Measurements from ENCODE around the gene AMPH. TPM values are rescaled to one million over a fixed set of nuclear protein-coding genes. Genes with fewer than 3 reads are reported as not detected.

AMPH gene
- total RNA-seq: 9.4 TPM

DNA sequence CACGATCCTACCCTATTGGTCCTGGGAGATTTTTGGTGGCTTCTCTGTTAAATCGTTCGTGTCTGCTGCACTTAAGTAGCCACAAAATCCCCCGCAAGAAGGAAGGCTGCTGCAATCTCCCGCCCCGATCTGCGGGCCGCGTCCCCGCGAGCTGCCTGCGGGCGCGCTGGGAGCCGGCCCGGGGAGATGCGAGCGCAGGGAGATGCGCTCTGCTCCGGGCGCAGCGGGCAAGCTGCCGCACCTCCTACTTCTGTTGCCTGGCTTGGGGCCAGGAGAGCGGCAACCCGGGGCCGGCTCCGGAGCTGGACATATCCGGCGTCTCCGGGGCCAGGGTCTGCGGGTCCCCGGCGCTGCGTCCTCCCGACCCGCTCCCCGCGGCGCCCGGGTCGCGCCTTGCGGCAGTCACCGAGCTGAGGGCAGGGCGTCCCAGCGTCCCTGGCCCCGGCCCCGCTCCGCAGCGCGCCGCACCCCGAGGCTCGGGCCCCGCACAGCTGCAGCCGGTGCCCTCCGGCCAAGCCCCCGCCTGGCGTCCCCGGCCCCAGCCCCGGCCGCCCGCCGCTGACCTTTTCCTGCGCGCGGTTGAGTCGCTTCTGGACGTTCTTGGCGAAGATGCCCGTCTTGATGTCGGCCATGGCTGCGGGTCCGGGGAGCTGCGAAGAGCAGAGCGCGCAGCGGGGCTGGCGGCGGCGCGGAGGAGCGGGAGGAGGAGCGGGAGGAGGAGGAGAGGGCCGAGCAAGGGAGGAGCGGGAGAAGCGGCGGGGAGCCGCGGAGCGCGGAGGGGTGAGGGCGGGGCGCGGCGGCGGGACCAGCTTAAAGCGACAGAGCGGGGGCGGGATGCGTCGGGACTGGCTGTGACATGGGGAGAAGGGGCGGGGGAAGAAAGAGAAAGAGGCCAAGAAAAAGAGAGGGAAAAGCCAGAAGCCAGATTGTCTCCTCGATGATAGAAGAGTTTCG lies at the start of gene AMPH:
TSS of gene AMPH (minus strand) at position 654 of the 954 bp plus-strand sequence. CDS start at position 632, 22 bp downstream.
- H3K9ac ChIP-seq (ENCODE audit: low read depth in 1 of 3, low read length in 3 of 3): no peak within 1 kb of the TSS
- H3K27me3 ChIP-seq (ENCODE audit: control insufficient read depth in 3 of 3, insufficient read depth in 3 of 3, low read length in 3 of 3): peaks cover 8 to 29% (median 15%) of the 10 kb centered on the region in 3 donors
- peak within 1 kb of the TSS in 2 of 3 donors; percentile 24 to 45 for H3K4me3 ChIP-seq (ENCODE audit: low read length in 3 of 3)
- H3K36me3 ChIP-seq (ENCODE audit: control insufficient read depth in 3 of 3, insufficient read depth in 3 of 3, low read length in 3 of 3): no peaks in the 10 kb centered on the region
- no peaks in the 10 kb centered on the region for H3K4me1 ChIP-seq (ENCODE audit: control insufficient read depth in 3 of 3, insufficient read depth in 3 of 3, low read length in 3 of 3)
- H3K9me3 ChIP-seq (ENCODE audit: control insufficient read depth in 3 of 3, low read length in 3 of 3): no peaks in the 10 kb centered on the region
- no peak within 1 kb of the TSS for H3K27ac ChIP-seq (ENCODE audit: low read depth, low read length)

DNA sequence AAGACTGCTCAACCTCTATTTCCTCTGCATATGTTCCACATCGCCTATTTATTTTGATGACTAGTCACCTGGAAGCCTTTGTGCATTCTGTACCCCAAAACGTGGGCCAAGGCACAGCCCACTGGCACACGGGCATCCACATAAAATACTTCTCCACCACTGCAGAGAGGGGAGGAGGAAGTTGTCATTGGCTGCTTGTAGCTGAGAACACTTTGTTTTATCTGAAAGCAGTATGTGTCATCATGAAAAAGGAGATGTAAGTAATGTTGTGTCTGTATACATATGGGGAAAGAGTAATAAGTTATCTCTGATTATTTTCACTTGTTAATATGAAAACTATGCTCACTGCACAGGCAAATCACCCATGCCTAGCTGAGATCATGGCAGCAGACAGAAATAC lies 48.2 kb upstream of the AMPH start:
- Histone ChIP-seq H3K4me1 (ENCODE audit: control insufficient read depth in 3 of 3, insufficient read depth in 3 of 3, low read length in 3 of 3) (peaks cover 0 to 4% (median 0%) of the 10 kb centered on the region in 3 donors), H3K36me3 (ENCODE audit: control insufficient read depth in 3 of 3, insufficient read depth in 3 of 3, low read length in 3 of 3) (no peaks in the 10 kb centered on the region), H3K9ac (ENCODE audit: low read depth in 1 of 3, low read length in 3 of 3) (no peak overlapping the region), H3K27ac (ENCODE audit: low read depth, low read length) (no peak overlapping the region), H3K4me3 (ENCODE audit: low read length in 3 of 3) (no peak overlapping the region), H3K27me3 (ENCODE audit: control insufficient read depth in 3 of 3, insufficient read depth in 3 of 3, low read length in 3 of 3) (no peaks in the 10 kb centered on the region), H3K9me3 (ENCODE audit: control insufficient read depth in 3 of 3, low read length in 3 of 3) (peaks cover 0 to 2% (median 0%) of the 10 kb centered on the region in 3 donors)

DNA sequence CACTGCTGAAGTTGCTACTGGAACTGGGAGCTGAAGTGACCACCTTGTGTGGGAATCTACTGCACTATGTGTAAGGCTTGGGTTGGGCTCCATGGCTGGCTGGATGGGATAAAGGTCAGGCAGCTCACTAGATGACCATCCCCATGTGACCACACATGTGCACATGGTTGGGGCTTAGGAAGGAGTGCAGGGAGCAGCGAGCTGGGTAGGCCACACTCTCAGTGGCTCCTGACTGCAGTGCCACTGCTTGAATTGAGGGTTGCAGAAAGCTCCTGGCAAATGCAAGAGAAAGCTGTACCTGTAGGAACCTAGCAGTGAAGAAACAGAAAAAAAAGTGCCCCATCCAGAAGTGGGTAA lies 47.5 kb upstream of the AMPH start:
- peaks cover 0 to 4% (median 0%) of the 10 kb centered on the region in 3 donors for H3K4me1 ChIP-seq (ENCODE audit: control insufficient read depth in 3 of 3, insufficient read depth in 3 of 3, low read length in 3 of 3)
- no peak overlapping the region for H3K9ac ChIP-seq (ENCODE audit: low read depth in 1 of 3, low read length in 3 of 3)
- H3K9me3 ChIP-seq (ENCODE audit: control insufficient read depth in 3 of 3, low read length in 3 of 3): peaks cover 0 to 2% (median 0%) of the 10 kb centered on the region in 3 donors
- H3K27me3 ChIP-seq (ENCODE audit: control insufficient read depth in 3 of 3, insufficient read depth in 3 of 3, low read length in 3 of 3): no peaks in the 10 kb centered on the region
- no peaks in the 10 kb centered on the region for H3K36me3 ChIP-seq (ENCODE audit: control insufficient read depth in 3 of 3, insufficient read depth in 3 of 3, low read length in 3 of 3)
- no peak overlapping the region for H3K27ac ChIP-seq (ENCODE audit: low read depth, low read length)
- no peak overlapping the region for H3K4me3 ChIP-seq (ENCODE audit: low read length in 3 of 3)

DNA sequence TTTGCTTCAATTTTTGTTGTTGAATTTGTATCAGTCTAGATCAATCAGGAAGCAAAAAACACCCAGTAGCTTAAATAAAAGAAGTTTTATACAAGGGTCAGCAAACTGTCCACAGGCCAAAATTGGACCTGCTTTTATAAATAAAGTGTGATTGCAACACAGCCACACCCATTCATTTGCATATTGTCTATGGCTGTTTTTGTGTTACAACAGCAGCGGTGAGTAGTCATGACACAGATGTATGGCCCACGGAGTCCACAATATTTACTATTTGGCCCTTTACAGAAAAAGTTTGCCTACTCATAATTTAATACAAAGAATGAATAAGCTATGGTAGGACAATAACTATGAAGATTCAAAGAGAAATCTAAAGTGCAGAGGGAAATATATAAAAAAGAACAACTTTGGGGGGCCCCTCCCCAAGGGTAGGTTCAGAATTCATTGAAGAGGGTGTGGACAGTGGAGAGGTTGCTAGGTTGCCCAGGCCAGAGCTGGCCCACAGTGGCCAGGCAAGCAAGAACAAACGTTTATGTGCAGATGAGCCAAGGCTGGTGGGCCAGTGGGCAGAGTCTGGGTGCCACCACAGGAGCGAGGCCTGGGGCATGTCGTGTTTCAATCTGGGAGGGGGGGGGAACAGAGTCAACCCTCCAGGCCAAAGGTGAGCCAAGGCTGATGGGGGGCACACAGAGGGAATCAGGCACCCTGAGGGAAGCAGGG lies 47.0 kb upstream of the AMPH start:
- Histone ChIP-seq H3K4me3 (ENCODE audit: low read length in 3 of 3) (no peak overlapping the region), H3K27ac (ENCODE audit: low read depth, low read length) (no peak overlapping the region), H3K36me3 (ENCODE audit: control insufficient read depth in 3 of 3, insufficient read depth in 3 of 3, low read length in 3 of 3) (no peaks in the 10 kb centered on the region), H3K4me1 (ENCODE audit: control insufficient read depth in 3 of 3, insufficient read depth in 3 of 3, low read length in 3 of 3) (peaks cover 0 to 4% (median 0%) of the 10 kb centered on the region in 3 donors), H3K27me3 (ENCODE audit: control insufficient read depth in 3 of 3, insufficient read depth in 3 of 3, low read length in 3 of 3) (no peaks in the 10 kb centered on the region), H3K9me3 (ENCODE audit: control insufficient read depth in 3 of 3, low read length in 3 of 3) (peaks cover 0 to 2% (median 0%) of the 10 kb centered on the region in 3 donors), H3K9ac (ENCODE audit: low read depth in 1 of 3, low read length in 3 of 3) (no peak overlapping the region)

DNA sequence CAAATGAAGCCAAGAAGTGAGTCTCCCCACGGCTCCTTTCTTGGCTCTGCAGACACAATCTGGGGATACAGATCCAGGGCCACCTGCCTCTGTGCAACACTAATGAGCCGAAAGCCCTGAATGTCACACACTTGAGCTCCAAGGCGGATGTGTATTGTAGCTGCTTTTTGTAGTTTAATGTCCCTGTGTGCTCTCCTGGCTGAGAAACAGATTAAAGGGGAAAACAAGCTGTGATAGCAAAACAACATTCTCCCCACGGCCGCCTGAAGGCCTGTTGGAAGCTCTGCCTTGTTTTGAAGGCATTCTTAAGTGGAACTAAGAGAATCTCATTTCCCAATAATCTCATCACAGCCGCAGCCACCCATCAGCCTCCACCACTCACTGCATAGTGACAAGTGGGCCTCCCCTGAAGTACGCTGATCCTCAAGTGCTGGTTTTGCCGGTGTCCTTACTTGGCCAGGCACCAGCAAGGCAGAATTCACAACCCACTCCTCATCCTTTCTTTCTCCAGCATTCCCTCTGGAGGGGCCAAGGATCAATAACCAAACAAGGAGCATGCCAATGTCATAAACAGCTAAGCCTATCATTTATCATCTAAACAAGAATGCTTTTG lies 44.4 kb upstream of the AMPH start:
- Histone ChIP-seq H3K9ac (ENCODE audit: low read depth in 1 of 3, low read length in 3 of 3) (no peak overlapping the region), H3K4me1 (ENCODE audit: control insufficient read depth in 3 of 3, insufficient read depth in 3 of 3, low read length in 3 of 3) (peaks cover 0 to 4% (median 0%) of the 10 kb centered on the region in 3 donors), H3K27me3 (ENCODE audit: control insufficient read depth in 3 of 3, insufficient read depth in 3 of 3, low read length in 3 of 3) (no peaks in the 10 kb centered on the region), H3K4me3 (ENCODE audit: low read length in 3 of 3) (no peak overlapping the region), H3K9me3 (ENCODE audit: control insufficient read depth in 3 of 3, low read length in 3 of 3) (peaks cover 0 to 2% (median 0%) of the 10 kb centered on the region in 3 donors), H3K36me3 (ENCODE audit: control insufficient read depth in 3 of 3, insufficient read depth in 3 of 3, low read length in 3 of 3) (no peaks in the 10 kb centered on the region), H3K27ac (ENCODE audit: low read depth, low read length) (no peak overlapping the region)

DNA sequence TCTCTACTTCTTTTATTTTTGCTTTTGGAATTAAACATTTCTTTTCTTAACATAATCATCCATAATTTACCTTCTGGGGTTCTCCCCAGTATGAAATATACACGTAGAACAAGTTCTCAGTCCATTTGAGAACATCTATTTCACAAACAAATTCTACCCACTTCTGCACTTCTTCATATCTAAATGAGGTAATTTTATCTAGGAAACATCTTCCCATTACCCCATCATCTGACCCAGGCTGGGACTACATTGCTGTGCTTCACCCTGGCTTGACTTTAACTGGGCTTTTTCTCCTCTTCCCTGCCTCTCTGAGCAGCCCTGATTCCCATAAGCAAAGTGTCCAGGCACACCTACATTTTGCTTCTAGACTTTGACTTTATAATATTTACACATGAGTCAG lies 43.3 kb upstream of the AMPH start:
- no peak overlapping the region for H3K9ac ChIP-seq (ENCODE audit: low read depth in 1 of 3, low read length in 3 of 3)
- no peaks in the 10 kb centered on the region for H3K36me3 ChIP-seq (ENCODE audit: control insufficient read depth in 3 of 3, insufficient read depth in 3 of 3, low read length in 3 of 3)
- H3K27me3 ChIP-seq (ENCODE audit: control insufficient read depth in 3 of 3, insufficient read depth in 3 of 3, low read length in 3 of 3): no peaks in the 10 kb centered on the region
- peaks cover 0 to 2% (median 0%) of the 10 kb centered on the region in 3 donors for H3K9me3 ChIP-seq (ENCODE audit: control insufficient read depth in 3 of 3, low read length in 3 of 3)
- no peak overlapping the region for H3K27ac ChIP-seq (ENCODE audit: low read depth, low read length)
- H3K4me3 ChIP-seq (ENCODE audit: low read length in 3 of 3): no peak overlapping the region
- H3K4me1 ChIP-seq (ENCODE audit: control insufficient read depth in 3 of 3, insufficient read depth in 3 of 3, low read length in 3 of 3): peaks cover 0 to 4% (median 0%) of the 10 kb centered on the region in 3 donors

DNA sequence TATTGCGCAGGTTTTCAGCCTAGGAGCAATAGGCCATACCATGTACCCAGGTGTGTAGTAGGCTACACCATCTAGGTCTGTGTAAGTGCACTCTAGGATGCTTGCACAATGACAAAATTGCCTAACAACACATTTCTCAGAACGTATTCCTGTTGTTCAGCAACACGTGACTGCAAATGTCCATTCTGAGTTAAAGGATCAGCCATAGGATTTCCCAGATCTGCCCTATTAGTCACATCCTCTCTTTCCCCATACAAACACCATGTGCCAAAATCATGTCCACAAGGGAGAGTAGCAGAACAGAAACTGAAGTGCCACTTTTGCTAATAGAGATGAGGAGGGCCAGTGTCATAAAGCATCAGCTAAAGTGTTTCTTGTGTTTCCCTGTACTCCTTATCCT lies 42.6 kb upstream of the AMPH start:
- H3K27ac ChIP-seq (ENCODE audit: low read depth, low read length): no peak overlapping the region
- no peak overlapping the region for H3K9ac ChIP-seq (ENCODE audit: low read depth in 1 of 3, low read length in 3 of 3)
- no peak overlapping the region for H3K4me3 ChIP-seq (ENCODE audit: low read length in 3 of 3)
- peaks cover 0 to 4% (median 0%) of the 10 kb centered on the region in 3 donors for H3K4me1 ChIP-seq (ENCODE audit: control insufficient read depth in 3 of 3, insufficient read depth in 3 of 3, low read length in 3 of 3)
- no peaks in the 10 kb centered on the region for H3K27me3 ChIP-seq (ENCODE audit: control insufficient read depth in 3 of 3, insufficient read depth in 3 of 3, low read length in 3 of 3)
- no peaks in the 10 kb centered on the region for H3K36me3 ChIP-seq (ENCODE audit: control insufficient read depth in 3 of 3, insufficient read depth in 3 of 3, low read length in 3 of 3)
- peaks cover 0 to 2% (median 0%) of the 10 kb centered on the region in 3 donors for H3K9me3 ChIP-seq (ENCODE audit: control insufficient read depth in 3 of 3, low read length in 3 of 3)

DNA sequence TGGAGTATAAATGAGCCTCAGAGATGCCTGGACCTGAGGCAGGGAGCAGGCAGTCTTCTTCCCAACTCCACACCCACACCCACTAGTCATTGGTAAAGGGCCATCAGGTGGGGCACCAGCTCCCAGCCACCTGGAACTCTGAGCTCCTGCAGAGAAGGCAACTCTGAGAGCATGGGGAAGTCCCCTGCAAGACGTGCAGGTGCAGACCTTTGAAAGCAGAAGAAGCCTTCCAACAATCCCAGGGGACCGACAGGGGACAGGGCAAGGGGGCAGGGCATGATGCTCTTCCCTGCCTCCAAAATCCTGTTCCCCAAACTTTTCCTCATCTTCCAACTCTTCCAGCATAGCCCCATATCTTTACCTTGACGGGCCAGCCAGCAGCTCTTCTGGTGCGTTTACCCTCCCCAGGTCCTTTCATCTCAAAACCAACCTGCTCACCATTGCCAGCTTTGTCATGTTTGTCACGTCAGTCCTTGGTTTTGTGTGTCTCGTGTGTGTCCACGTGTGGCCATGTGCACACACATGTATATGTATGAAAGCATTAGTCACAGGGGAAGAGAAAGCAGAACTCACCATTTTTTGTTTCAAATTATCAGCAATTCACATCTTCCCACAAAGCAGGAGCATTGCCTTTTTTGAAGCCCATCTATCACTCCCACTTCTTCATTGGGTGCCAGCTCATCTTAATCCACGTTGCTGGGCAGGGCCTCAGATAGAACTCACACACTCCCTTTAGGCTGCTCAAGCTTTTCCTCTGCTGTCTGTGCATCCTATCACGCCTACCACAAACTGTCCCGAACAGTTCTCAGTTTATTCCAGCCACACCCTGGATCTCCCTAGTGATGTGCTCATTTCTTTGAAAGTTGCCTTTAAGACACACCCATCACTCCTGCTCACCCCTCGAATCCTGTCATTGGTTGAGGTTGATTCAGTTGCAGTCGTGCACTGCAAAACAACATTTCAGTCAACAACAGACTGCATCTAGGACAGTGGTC lies 41.0 kb upstream of the AMPH start:
- no peak overlapping the region for H3K27ac ChIP-seq (ENCODE audit: low read depth, low read length)
- no peaks in the 10 kb centered on the region for H3K27me3 ChIP-seq (ENCODE audit: control insufficient read depth in 3 of 3, insufficient read depth in 3 of 3, low read length in 3 of 3)

DNA sequence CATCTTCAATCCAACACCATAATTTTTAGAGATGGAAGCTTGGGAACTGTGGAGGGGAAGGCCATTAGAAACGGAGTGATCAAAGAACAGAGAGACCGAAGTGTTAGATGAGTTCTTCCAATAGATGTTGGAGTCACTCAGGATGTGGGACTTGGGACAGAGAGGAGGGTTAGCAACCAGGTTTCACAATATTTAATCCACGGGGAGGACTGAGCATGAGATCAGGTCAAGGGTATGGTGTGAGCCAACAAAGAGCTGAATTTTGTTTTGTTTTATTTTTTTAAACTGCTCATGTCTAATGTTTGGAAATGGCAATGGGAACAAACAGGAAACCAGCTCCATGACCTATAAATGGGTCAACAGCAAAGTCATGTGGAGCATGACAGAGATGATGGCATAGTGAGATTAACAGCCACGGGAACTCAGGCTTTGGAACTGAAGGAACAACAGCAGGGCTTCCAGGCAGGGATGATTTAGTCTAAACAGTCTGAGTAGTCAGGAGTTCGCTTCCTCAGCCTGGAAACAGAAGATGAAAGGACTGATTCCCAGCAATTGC lies 38.9 kb upstream of the AMPH start:
- peak overlapping the region; percentile 36 for H3K27ac ChIP-seq (ENCODE audit: low read depth, low read length)

More for the DNA sequence above, 41.0 kb upstream of the AMPH start:
- H3K9ac ChIP-seq (ENCODE audit: low read depth in 1 of 3, low read length in 3 of 3): no peak overlapping the region
- peaks cover 0 to 4% (median 0%) of the 10 kb centered on the region in 3 donors for H3K4me1 ChIP-seq (ENCODE audit: control insufficient read depth in 3 of 3, insufficient read depth in 3 of 3, low read length in 3 of 3)
- H3K4me3 ChIP-seq (ENCODE audit: low read length in 3 of 3): no peak overlapping the region
- H3K9me3 ChIP-seq (ENCODE audit: control insufficient read depth in 3 of 3, low read length in 3 of 3): no peaks in the 10 kb centered on the region
- no peaks in the 10 kb centered on the region for H3K36me3 ChIP-seq (ENCODE audit: control insufficient read depth in 3 of 3, insufficient read depth in 3 of 3, low read length in 3 of 3)

More for the DNA sequence above, 38.9 kb upstream of the AMPH start:
- no peaks in the 10 kb centered on the region for H3K27me3 ChIP-seq (ENCODE audit: control insufficient read depth in 3 of 3, insufficient read depth in 3 of 3, low read length in 3 of 3)
- H3K4me3 ChIP-seq (ENCODE audit: low read length in 3 of 3): no peak overlapping the region
- no peaks in the 10 kb centered on the region for H3K36me3 ChIP-seq (ENCODE audit: control insufficient read depth in 3 of 3, insufficient read depth in 3 of 3, low read length in 3 of 3)
- H3K4me1 ChIP-seq (ENCODE audit: control insufficient read depth in 3 of 3, insufficient read depth in 3 of 3, low read length in 3 of 3): peaks cover 0 to 4% (median 0%) of the 10 kb centered on the region in 3 donors
- peaks cover 0 to 2% (median 0%) of the 10 kb centered on the region in 3 donors for H3K9me3 ChIP-seq (ENCODE audit: control insufficient read depth in 3 of 3, low read length in 3 of 3)
- H3K9ac ChIP-seq (ENCODE audit: low read depth in 1 of 3, low read length in 3 of 3): no peak overlapping the region
